IPS DF 6.9 (cell line): ENCODE results near the gene MIER2.

Source experiments
- DNase-seq: peaks from one replicate; pipeline ENCODE4 v3.0.0-alpha.2; 2013; ENCODE audit warnings: low read depth, low spot score
- H3K27ac ChIP-seq: one replicate; pipeline ENCODE4 v1.5.1; 2013; ENCODE audit warnings: low read length, control low read depth
- H3K27me3 ChIP-seq: 2 replicates; pipeline ENCODE4 v1.6.1; 2013; ENCODE audit warnings: mild to moderate bottlenecking, low read length; ENCODE audit not compliant: control insufficient read depth, insufficient read depth
- H3K36me3 ChIP-seq: 2 replicates; pipeline ENCODE4 v1.6.1; 2013; ENCODE audit warnings: low read length; ENCODE audit not compliant: control insufficient read depth, insufficient read depth
- H3K4me1 ChIP-seq: 2 replicates; pipeline ENCODE4 v1.6.1; 2013; ENCODE audit warnings: low read length; ENCODE audit not compliant: control insufficient read depth, insufficient read depth
- H3K4me3 ChIP-seq: 2 replicates; pipeline ENCODE4 v1.5.1; 2013; ENCODE audit warnings: mild to moderate bottlenecking, low read length
- H3K9me3 ChIP-seq: 2 replicates; pipeline ENCODE4 v1.6.1; 2013; ENCODE audit warnings: low read length, inconsistent platforms; ENCODE audit not compliant: control insufficient read depth, insufficient read depth
- WGBS: extraction: QIAGEN DNeasy Blood & Tissue Kit; methylation state at CpG from one replicate; pipeline ENCODE4 v1.1.7; 2013; ENCODE audit warnings: mixed read lengths, missing lambda C conversion rate; ENCODE audit not compliant: insufficient read length, insufficient coverage; 5-methylcytosine and 5-hydroxymethylcytosine counted together

MIER2 gene

DNA sequence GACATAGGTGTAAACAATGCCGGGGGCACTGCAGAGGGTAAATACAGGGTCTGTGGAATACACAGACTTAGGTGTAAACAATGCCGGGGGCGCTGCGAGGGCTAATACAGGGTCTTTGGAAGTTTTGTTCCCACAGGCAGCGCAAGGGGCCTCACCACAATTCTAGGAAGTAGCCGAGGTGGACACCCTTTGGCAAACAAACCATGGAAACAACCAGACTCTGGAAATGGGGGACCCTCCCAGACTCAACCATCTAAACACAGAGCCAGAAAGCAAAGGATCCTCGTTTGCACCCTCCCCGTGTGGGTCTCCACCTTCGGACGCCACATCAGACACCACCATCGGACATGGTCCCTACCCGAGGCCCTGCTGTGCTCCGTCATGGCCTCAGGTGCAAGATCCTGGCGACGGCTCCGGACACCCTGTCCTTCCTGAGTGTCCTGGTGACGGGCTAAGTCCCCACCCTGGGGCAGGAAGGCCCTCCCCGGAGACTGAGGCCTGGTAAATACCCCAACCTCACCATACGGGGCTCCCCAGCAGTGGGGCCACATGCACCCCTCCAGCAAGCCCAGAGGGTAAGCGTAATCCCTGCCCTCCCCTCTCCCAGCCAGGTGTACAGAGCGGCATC is 36.7 kb downstream of the MIER2 start:
- peaks cover 47% of the 10 kb centered on the region for H3K36me3 ChIP-seq
- WGBS = no CpG with 5 or more reads among the region's 21 CpGs

DNA sequence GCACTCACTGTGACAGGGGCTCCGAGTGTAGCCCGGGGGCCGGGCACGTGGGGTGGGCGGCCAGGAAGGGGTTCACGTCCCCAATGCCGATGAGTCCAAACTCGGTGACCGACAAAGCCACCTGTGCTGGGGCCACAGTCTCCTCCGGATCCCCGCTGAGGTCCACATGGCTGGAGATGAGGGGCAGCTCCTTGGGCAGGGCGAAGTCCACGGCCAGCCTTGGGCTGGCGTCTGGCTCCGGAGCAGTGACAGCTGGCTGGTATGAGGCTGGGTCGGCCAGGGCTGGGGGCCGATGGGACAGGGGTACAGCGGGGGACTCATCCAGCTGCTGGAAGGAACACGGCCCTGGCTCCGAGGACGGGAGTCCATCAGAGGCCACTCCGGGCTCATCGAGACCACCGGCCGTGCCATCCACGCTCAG is 37.5 kb downstream of the MIER2 start:
- Histone ChIP-seq H3K4me3 (no peak overlapping the region), H3K36me3 (peaks cover 47% of the 10 kb centered on the region), H3K9me3 (no peaks in the 10 kb centered on the region), H3K4me1 (no peaks in the 10 kb centered on the region), H3K27me3 (no peaks in the 10 kb centered on the region), H3K27ac (no peak overlapping the region)
- WGBS = no CpG with 5 or more reads among the region's 26 CpGs
- DNase-seq = no peak

More for the DNA sequence above, 36.7 kb downstream of the MIER2 start:
- Histone ChIP-seq H3K9me3 (no peaks in the 10 kb centered on the region), H3K4me1 (no peaks in the 10 kb centered on the region), H3K27ac (no peak overlapping the region), H3K4me3 (no peak overlapping the region), H3K27me3 (no peaks in the 10 kb centered on the region)
- no peak for DNase-seq

DNA sequence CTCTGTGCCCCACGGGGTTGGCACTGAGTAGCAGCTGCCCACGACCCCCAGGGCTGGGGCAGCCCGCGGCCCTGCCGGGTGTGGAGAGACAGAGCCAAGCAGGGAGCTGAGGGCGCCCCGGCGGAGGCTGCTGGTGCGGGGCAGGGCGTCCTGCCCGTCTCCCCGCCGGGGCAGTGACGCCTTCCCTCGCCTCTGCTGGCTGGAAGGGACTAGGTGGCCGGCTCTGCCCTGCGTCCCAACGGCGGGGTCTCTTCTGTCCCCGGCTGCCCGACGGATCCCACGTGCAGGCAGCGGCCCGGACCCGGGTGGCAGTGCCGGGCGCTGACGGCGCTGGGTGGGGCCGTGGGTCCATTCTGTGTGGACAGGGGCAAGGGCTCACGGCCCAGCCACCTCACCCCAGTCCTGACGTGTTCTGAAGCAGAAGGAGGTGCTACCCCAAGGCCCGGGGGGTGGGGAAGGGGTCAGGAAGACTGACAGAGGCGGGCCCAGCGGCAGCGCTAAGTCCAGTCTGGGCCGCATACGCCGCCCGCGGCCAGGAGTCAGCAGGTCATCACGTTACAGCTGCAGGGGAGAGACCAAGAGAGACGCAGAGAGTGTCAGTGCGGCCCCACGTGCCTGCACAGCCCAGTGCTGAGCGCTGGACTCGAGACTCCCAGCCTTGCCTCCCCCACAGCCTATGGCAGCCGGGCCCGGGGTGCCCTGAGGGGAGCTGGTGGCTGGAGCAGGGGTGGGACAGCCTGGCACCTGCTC is 38.3 kb downstream of the MIER2 start:
- Histone ChIP-seq H3K4me3 (no peak overlapping the region), H3K9me3 (no peaks in the 10 kb centered on the region), H3K36me3 (peaks cover 39% of the 10 kb centered on the region), H3K27ac (no peak overlapping the region), H3K4me1 (no peaks in the 10 kb centered on the region), H3K27me3 (no peaks in the 10 kb centered on the region)
- DNase-seq = no peak
- no CpG with 5 or more reads among the region's 50 CpGs for WGBS

DNA sequence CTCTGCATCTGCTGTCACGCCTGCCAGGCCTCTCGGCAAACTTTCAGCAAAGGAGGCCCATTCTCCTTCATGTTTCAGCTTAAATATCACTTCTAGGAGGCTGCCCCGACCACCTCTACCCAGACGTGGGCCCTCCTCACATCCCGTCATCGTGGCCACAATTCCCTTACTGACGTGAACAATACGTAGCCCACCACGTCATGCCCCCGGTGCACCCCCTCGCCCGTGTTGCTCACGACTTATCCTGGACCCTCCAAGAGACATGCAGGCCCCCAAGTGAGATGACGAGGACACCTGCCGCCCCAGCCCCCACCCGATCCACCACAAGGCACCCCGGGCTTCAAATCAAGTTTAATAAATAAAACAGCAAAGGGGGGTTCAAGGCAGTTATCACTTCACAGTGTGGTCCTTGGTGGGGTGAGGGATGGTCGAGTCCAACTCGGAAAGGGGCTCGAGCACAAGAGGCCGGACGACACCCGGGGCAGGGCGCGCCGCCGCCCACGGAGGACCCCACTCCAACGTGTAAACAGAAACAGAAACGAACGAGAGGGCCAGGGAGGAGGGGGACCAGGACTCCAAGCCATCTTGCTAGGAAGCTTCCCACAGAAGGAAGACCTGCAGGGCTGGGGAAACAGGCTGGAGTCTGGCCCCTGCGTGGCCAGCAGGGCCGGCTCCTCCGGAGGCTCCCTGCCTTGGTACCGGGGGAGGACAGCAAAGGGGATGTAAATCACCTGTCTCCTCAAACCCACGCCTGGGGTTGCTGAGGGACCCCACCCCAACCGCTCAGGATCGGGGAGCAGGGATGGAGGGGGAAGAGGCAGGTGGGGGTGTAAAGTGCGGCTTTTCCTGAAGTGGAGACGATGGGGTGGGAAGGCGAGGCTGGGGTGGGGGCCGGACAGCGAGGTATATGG is 39.1 kb downstream of the MIER2 start:
- WGBS = no CpG with 5 or more reads among the region's 43 CpGs
- Histone ChIP-seq H3K27me3 (no peaks in the 10 kb centered on the region), H3K4me1 (no peaks in the 10 kb centered on the region), H3K4me3 (no peak overlapping the region), H3K27ac (no peak overlapping the region), H3K36me3 (peaks cover 34% of the 10 kb centered on the region), H3K9me3 (no peaks in the 10 kb centered on the region)
- no peak for DNase-seq

DNA sequence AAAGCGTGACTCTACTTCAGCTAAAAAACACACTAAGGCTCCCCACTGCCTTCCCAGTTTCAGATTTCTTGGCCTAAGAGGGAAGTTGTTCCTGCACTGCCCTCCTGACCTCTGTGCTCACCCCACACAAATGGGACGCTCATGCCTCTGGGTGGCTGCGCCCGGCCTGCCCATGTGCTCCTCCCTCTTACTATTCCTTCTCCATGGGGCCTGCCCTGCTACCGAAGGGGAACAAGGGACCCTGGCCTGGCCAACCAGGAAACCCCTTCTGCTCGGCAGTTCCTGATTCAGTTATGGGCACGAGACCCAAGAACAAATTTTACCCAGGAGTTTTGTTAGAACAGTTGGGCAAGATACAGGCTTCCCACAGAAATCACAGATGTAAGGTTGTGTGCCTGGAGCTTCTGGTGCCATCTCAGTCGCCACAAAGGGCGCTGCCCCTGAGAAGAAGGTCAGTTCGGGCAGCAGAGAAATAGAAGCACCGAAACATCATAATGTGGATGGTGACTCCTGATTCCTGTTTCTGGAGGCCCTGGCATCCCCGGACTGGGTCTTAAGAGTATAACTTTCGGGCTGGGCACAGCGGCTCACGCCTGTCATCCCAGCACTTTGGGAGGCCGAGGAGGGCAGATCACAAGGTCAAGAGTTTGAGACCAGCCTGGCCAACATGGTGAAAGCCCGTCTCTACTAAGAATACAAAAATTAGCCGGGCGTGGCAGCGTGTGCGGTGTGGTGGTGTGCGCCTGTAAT is 47.9 kb downstream of the MIER2 start:
- Histone ChIP-seq H3K27me3 (no peaks in the 10 kb centered on the region; the same call in 1 of the 2 replicates), H3K4me3 (no peak overlapping the region)

DNA sequence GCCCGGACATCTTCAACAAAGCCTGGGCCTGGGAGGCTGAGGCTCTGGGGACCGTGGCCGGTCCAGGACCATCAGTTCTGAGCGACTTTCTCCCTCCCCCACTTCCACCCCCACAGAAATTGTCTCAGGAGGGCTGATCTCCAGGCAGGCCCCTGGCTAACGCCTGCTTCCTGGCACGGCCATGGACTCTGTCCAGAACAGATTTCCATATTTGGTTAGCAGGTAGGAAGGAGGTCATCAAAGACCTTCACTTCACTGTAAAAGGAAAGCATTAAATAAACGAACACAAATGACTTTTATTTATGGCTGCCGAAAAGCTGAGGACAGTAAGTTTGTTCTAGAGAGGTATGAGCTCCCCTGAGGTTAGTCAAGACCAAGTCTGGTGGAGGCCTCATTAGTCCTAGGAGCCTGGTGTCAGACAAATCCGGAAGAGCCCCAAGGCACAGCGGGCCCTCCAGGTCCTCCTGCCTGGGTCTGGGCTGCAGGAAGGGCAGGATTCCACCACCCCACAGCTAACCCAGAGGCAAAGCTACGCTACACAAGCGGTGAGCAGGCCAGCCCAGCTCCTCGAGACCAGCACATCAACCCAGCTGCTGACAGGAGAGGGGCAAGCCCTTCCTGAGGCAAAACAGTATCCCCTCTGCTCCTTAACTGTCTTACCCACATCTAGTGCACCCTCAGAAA is 48.8 kb downstream of the MIER2 start:
- no CpG with 5 or more reads among the region's 13 CpGs for WGBS

More for the DNA sequence above, 47.9 kb downstream of the MIER2 start:
- no CpG with 5 or more reads among the region's 22 CpGs for WGBS
- H3K36me3 ChIP-seq = no peaks in the 10 kb centered on the region
- no peak overlapping the region for H3K27ac ChIP-seq
- DNase-seq = no peak
- H3K4me1 ChIP-seq = peaks cover 3% of the 10 kb centered on the region; the same call in 1 of the 2 replicates
- H3K9me3 ChIP-seq = no peaks in the 10 kb centered on the region

DNA sequence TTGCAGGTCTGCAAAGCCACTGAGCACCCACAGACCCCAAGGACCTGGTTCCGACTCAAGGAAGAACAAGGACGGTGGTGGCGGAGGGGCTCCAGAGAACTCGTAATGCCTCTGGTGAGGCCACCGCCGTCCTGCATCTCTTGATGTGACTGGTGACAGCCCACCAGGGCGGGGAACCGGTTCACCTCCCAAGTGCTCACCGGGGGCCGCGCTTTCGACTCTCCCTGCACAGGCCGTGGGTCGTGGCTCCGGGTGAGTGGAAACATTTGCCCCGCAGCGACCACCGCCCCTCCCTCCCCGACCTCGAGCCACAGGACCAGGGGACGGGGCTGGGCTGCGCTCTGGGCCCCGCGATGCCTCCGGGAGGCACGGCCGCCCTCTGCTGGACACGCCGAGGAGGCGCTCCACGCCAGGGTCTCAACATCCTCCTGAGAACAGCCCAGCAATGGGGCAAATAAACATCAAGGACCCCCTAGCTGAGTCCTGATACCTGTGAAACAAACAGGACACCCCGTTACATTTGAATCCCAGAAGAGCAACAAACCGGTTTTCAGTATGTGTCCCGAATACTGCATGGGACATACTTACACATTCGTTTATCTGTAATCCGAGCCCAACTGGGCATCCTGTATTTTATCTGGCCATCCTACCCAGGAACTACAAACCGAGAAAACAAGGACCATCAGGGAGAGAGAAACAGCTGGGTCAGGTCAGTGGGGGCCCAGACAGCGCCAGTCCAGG is 49.5 kb downstream of the MIER2 start:
- H3K9me3 ChIP-seq = no peaks in the 10 kb centered on the region
- no peak for DNase-seq
- H3K27ac ChIP-seq = no peak overlapping the region
- H3K4me3 ChIP-seq = peak overlapping the region; percentile 15; the same call in 1 of the 2 replicates
- peaks cover 3% of the 10 kb centered on the region; the same call in 1 of the 2 replicates for H3K4me1 ChIP-seq
- no CpG with 5 or more reads among the region's 38 CpGs for WGBS
- no peaks in the 10 kb centered on the region; the same call in 1 of the 2 replicates for H3K27me3 ChIP-seq
- no peaks in the 10 kb centered on the region for H3K36me3 ChIP-seq

More for the DNA sequence above, 48.8 kb downstream of the MIER2 start:
- Histone ChIP-seq H3K4me3 (no peak overlapping the region), H3K27me3 (no peaks in the 10 kb centered on the region; the same call in 1 of the 2 replicates), H3K9me3 (no peaks in the 10 kb centered on the region), H3K4me1 (peaks cover 3% of the 10 kb centered on the region; the same call in 1 of the 2 replicates), H3K36me3 (no peaks in the 10 kb centered on the region), H3K27ac (no peak overlapping the region)
- no peak for DNase-seq

DNA sequence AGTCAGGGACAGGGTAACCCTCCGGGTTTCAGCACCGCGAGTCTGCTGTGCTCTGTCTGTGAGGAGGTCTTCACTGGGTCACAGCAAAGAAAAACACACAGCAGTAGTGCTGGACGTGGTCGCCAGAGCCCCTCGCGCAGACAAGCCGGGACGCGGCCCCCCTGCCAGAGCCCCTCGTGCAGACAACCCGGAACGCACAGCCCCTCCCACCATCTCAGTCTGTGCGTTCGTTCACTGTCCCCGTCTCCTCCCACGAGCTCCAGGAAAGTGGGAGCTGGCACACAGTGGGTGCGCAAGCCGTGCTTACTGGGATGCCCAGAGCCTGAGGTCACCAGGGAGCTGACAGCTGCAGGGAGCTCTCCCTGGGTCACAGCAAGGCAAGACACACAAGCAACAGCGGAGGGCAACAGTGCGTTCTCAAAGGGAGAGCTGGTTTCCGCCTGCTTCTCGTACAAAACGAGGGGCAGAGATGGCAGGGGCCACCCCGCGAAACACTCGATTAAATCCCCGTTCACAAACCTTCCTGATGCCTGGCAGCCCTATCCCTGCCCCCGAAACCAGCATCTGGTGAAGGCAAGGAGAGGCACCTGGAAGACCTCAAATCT is 50.2 kb downstream of the MIER2 start:
- H3K27ac ChIP-seq = no peak overlapping the region
- H3K36me3 ChIP-seq = no peaks in the 10 kb centered on the region
- no peaks in the 10 kb centered on the region; the same call in 1 of the 2 replicates for H3K27me3 ChIP-seq
- H3K4me3 ChIP-seq = no peak overlapping the region; the same call in 1 of the 2 replicates
- H3K4me1 ChIP-seq = peaks cover 3% of the 10 kb centered on the region; the same call in 1 of the 2 replicates
- no CpG with 5 or more reads among the region's 29 CpGs for WGBS
- DNase-seq = no peak
- no peaks in the 10 kb centered on the region for H3K9me3 ChIP-seq
